ENCODE measurements around the gene RBM20.

DNA sequence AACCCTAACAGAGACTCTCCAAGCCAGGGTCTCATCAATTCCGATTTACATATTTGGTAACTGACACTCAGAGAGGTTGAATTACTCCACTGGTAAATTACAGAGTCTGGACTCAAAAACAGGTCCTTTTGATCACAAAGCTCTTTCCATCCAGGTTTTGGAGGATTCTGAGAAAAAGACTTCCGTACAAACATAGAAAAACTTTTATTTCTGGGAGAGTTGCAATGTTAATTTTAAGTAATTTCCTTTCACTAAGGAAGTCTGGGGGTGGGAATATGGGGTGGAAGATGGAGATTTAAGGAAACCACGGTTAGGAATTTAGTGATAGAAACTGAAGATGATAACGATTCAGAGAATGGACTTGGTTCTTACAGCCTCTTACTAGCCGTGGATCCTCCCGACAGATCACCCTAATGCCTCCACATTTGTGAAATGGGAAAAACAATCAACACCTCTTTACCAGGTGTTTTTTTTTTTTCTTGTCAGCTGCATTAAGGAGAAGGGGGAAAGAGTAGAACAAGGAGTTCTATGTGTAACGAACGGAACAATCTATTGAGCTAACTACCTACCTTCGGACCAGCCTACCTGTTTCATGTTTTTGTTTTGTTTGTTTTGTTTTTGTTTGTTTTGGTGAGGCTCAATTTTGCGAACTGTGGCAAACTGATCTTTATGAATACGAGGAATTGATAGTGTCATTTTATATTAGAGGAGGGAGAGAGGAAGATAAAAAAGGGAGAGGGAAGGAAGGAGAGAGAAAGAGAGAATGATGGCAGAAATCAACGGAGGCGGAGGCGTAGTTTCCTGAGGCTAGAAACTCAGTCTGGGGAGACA lies 1.7 kb upstream of the RBM20 start:
- TF ChIP-seq CTCF (IDR thresholded peaks at IDR 0.05): no peak
- TF ChIP-seq POLR2AphosphoS5 (IDR thresholded peaks at IDR 0.05): no peak
- TF ChIP-seq POLR2A (IDR thresholded peaks at IDR 0.05): no peak

Data from breast epithelium (tissue), 3 donors.